K562 (cell line): ENCODE data around the gene HAGHL. TPM values are rescaled to one million over a fixed set of nuclear protein-coding genes. Genes with fewer than 3 reads are reported as not detected.

Experiments used
- AFF1 ChIP-seq, 2 experiments: fragments of 450-650 bp; IDR thresholded peaks; 2 replicates each; pipeline ENCODE4 v1.6.1; 2018; ENCODE audit warnings: mild to moderate bottlenecking in 2 of 2, low read depth in 1 of 2; ENCODE audit not compliant: partially characterized antibody in 2 of 2
- BHLHE40 ChIP-seq: IDR thresholded peaks from 2 replicates; pipeline ENCODE4 v1.6.1; 2011; ENCODE audit warnings: low read length, improper control_type of control experiment
- CBFB ChIP-seq: sonication (generic); formaldehyde crosslinking; IDR thresholded peaks from 2 replicates; pipeline ENCODE4 v1.4.0; 2020; ENCODE audit warnings: mild to moderate bottlenecking, missing genetic modification reagents
- CREB3L1 ChIP-seq: fragments of 450-650 bp; IDR thresholded peaks from 2 replicates; pipeline ENCODE4 v1.6.1; 2014; ENCODE audit warnings: low read depth, mild to moderate bottlenecking, moderate library complexity, borderline replicate concordance
- CREM ChIP-seq: IDR thresholded peaks from 2 replicates; pipeline ENCODE4 v1.6.1; 2014; ENCODE audit warnings: antibody characterized with exemption, low read depth
- EP400 ChIP-seq: fragments of 450-650 bp; IDR thresholded peaks from 2 replicates; pipeline ENCODE4 v1.6.1; 2017; ENCODE audit warnings: antibody characterized with exemption, mild to moderate bottlenecking, moderate library complexity
- ERF ChIP-seq: fragments of 450-650 bp; formaldehyde crosslinking; IDR thresholded peaks from 2 replicates; pipeline ENCODE4 v1.4.0; 2020; ENCODE audit warnings: mild to moderate bottlenecking, mixed read lengths
- KHSRP ChIP-seq: fragments of 450-650 bp; IDR thresholded peaks from 2 replicates; pipeline ENCODE4 v1.6.1; 2017
- MTF1 ChIP-seq: fragments of 250-450 bp; sonication (Bioruptor Pico); IDR thresholded peaks from 2 replicates; pipeline ENCODE4 v1.9.0; 2021; ENCODE audit warnings: moderate library complexity, mild to moderate bottlenecking, inconsistent platforms, borderline replicate concordance
- SIN3A ChIP-seq, 2 experiments: fragments of 150-350 bp in 1 of 2; IDR thresholded peaks; 2 replicates each; pipeline ENCODE4 v1.6.1; 2011 to 2016; ENCODE audit warnings: borderline replicate concordance in 2 of 2, low read depth in 2 of 2, low read length in 2 of 2, mild to moderate bottlenecking in 2 of 2, moderate library complexity in 2 of 2; ENCODE audit not compliant: control insufficient read depth in 1 of 2
- SIN3B ChIP-seq: fragments of 450-650 bp; IDR thresholded peaks from 2 replicates; pipeline ENCODE4 v1.6.1; 2017; ENCODE audit warnings: low read depth, mild to moderate bottlenecking, moderate library complexity
- SREBF2 ChIP-seq: sonication (generic); formaldehyde crosslinking; IDR thresholded peaks from 2 replicates; pipeline ENCODE4 v1.4.0; 2020; ENCODE audit warnings: mild to moderate bottlenecking, missing genetic modification reagents
- ZBTB7A ChIP-seq: IDR thresholded peaks from 2 replicates; pipeline ENCODE4 v1.6.1; 2011; ENCODE audit warnings: low read depth, mild to moderate bottlenecking, low read length, moderate library complexity, borderline replicate concordance; ENCODE audit not compliant: control insufficient read depth
- ZFP36 ChIP-seq: fragments of 150-350 bp; IDR thresholded peaks from 2 replicates; pipeline ENCODE4 v1.6.1; 2018; ENCODE audit warnings: low read length, low read depth; ENCODE audit not compliant: partially characterized antibody
- ZNF518B ChIP-seq: fragments of 250-450 bp; sonication (Bioruptor Pico); IDR thresholded peaks from 2 replicates; pipeline ENCODE4 v1.5.0; 2021; ENCODE audit warnings: mild to moderate bottlenecking, moderate library complexity
- ZNF644 ChIP-seq: fragments of 200-800 bp; sonication (Bioruptor generic); IDR thresholded peaks from 2 replicates; pipeline ENCODE4 v1.6.1; 2016; ENCODE audit warnings: low read depth, missing genetic modification characterization, missing compliant biosample characterization
- ZNF76 ChIP-seq: fragments of 250-450 bp; sonication (Bioruptor Pico); IDR thresholded peaks from 2 replicates; pipeline ENCODE4 v1.4.0; 2020; ENCODE audit warnings: mild to moderate bottlenecking, moderate library complexity, borderline replicate concordance
- ZNF764 ChIP-seq: fragments of 250-450 bp; sonication (Bioruptor Pico); IDR thresholded peaks from 2 replicates; pipeline ENCODE4 v1.4.0; 2020; ENCODE audit warnings: low read depth, mild to moderate bottlenecking, moderate library complexity
- polyA plus RNA-seq, 8 experiments: library from polyadenylated mRNA; depleted of rRNA in 4 of 8; stranded (reverse) in 5 of 8; unstranded in 3 of 8; fragments of >200 nt; fragmentation: Nextera tagmentation in 2 of 8; fragmentation: Illumina TruSeq in 1 of 8; extraction: Ambion mirVana in 2 of 8; extraction: Trizol in 1 of 8; gene quantifications; 2 replicates each; pipeline versions ENCODE4 v1.2.1 to v1.2.3, GENCODE V29; 2011 to 2014; ENCODE audit warnings: inconsistent platforms in 1 of 8, missing spikeins in 1 of 8
- total RNA-seq, 7 experiments: library from RNA; depleted of rRNA in 6 of 7; stranded (reverse); fragments of >200 nt in 6 of 7; fragmentation: Illumina TruSeq in 2 of 7; extraction: Trizol in 2 of 7; gene quantifications; 2 replicates each; pipeline versions ENCODE4 v1.2.1 to v1.2.3, GENCODE V29; 2011 to 2021; ENCODE audit warnings: low replicate concordance in 1 of 7

The HAGHL gene
- total and polyA plus RNA-seq, 9 of the 15 experiments (the other 6 are each of a cell fraction or from before 2014, with no cell fraction given), result 0.31 to 83.4 (median 20.7) TPM

DNA sequence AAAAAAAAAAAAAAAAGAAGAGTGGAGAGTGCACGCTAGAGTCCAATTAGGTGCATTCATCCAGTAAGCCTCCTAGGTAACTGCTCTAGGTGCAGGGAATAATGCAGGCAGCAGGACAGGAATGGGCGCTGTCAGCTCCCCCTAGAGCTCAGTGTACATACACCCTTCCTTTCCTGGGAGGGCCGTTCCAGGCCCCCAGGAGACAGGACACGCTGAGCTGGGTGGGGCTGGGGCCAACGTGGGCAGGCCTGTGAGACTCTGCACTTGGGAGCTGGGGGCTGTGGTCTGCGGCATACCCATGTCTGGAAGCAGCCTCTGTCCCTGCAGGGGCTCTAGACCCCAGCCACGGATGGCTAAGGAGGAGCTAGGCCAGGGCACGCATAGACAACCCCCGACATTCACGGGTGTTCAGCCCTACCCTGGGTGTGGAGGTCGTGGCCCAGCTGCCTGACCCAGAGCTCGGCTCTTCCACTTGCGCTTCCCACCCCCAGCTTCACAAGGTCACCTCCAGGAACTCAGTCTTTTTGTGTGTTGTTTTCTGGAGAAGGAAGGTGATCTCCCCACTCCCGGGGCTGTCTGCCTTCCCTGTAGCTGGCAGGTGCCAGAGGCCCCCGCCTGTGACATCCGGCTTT, 7.0 kb upstream of the HAGHL start (continued):
- no peak for TF ChIP-seq CBFB (CRISPR knock-in tag)
- no peak for TF ChIP-seq ZNF76
- TF ChIP-seq AFF1 (IDR thresholded peaks at IDR 0.05; ENCODE audit: low read depth in 1 of 2, partially characterized antibody in 2 of 2), result no peak
- no peak for TF ChIP-seq ZNF644 (tag)
- TF ChIP-seq CREM, result peak; percentile 46
- TF ChIP-seq SIN3A (IDR thresholded peaks at IDR 0.05; ENCODE audit: borderline replicate concordance in 2 of 2, control insufficient read depth in 1 of 2, low read depth in 2 of 2, low read length in 2 of 2), result peak in 1 of 2 experiments; percentile 25; a peak in 1 of 4 replicates
- no peak for TF ChIP-seq BHLHE40
- TF ChIP-seq KHSRP, result no peak
- no peak for TF ChIP-seq ZNF518B (CRISPR knock-in tag)
- no peak for TF ChIP-seq SREBF2 (CRISPR knock-in tag)
- TF ChIP-seq CREB3L1, result no peak
- peak; percentile 45; the same call in 1 of the 2 replicates for TF ChIP-seq ZBTB7A
- TF ChIP-seq EP400, result no peak
- TF ChIP-seq ERF, result 0 out of 2 replicates have a peak, but pooled peaks have one; percentile 23
- TF ChIP-seq SIN3B, result 0 out of 2 replicates have a peak, but pooled peaks have one; percentile 29
- TF ChIP-seq ZNF764 (CRISPR knock-in tag), result no peak
- TF ChIP-seq ZFP36, result no peak
- TF ChIP-seq MTF1 (CRISPR knock-in tag), result no peak
- TF ChIP-seq, all 486 proteins: peak for 19
